Activated CD8-positive, alpha-beta memory T cell treated with anti-CD3 and anti-CD28 coated beads for 36 hours (primary cell): ENCODE results near the gene AMT. TPM values are rescaled to one million over a fixed set of nuclear protein-coding genes. Genes with fewer than 3 reads are reported as not detected.
"Not testable (repeated sequence)": the region's sequence is repeated elsewhere in the genome, so short reads cannot be mapped to it uniquely, and the experiment has no call there.

Source experiments
- CTCF ChIA-PET: fragments of 350-600 bp; sonication (Branson Sonifier 250); formaldehyde crosslinking; loops from one replicate; lab custom pipeline; 2021; ENCODE audit warnings: antibody characterized with exemption; lab: Charles Lee
- POLR2A ChIA-PET: fragments of 350-600 bp; sonication (Branson Sonifier 250); formaldehyde crosslinking; loops from one replicate; lab custom pipeline; 2021; ENCODE audit warnings: antibody characterized with exemption; lab: Charles Lee
- total RNA-seq, 2 experiments: library from RNA; stranded (reverse); gene quantifications; one replicate each; pipeline ENCODE4 v1.2.3, GENCODE V29; 2021

The AMT gene
- total RNA-seq, 2 experiments from 2014 or later: 0.99 to 1.5 TPM

DNA sequence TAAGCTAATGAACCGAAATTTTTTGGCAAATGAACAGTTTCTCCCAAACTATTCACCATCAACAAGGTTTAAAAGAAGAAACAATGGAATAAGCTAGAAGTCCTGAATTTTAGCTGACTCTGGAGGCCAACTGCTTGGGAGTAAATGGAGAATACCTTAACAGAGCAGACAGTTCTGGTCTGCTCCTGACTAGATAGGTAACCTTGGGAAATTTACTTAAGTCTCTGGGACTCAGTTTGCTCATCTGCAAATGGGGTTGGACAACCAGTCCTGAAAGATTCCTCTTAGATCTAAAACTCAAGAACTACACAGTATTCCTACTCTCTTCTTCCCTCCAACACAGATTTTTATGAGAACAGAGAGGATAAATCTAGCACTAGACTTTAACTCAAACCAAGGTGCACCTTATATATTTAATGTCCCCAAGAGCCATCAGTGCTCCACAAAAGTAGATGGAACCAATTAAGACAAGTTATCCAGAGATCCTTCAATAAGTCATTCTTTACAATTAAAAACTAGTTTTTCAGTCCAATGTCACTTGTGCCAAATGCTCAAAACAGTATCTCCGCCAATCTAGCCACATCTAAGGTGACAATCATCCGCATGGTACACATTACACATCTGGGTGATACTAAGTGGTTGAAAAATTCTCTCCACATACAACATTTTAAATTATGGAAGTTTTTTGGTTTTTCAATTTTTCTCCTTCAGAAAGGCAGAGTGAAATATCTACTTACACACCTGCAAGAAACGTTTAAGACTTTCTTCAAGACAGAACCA is 12.0 kb downstream of the AMT start:
- CTCF ChIA-PET: no interaction called here
- POLR2A ChIA-PET: interaction anchor here (0.6 to 2.5 kb wide), 3 partner anchors 18 to 70 kb away, joined by 3 to 18 read pairs (median 6); partner anchors contain the start of gene USP4

GRCh38 chr3:49406571-49407565 is 15.4 kb downstream of the AMT start:
- POLR2A ChIA-PET: interaction anchor here (0.6 to 0.7 kb wide), 2 partner anchors 76 to 741 kb away, joined by 14 to 19 read pairs; no protein-coding TSS in a partner anchor

DNA sequence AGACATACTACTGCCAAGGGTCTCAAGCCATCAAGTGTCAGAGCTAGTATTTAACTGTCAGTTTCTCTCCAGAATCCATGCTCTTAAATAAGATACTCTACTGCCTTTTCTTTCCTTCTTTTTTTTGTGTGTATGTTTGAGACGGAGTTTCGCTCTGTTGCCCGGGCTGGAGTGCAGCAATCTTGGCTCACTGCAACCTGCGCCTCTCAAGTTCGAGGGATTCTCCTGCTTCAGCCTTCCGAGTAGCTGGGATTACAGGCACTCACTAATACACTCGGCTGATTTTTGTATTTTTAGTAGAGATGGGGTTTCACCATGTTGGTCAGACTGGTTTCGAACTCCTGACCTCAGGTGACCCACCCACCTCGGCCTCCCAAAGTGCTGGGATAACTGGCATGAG is 16.7 kb downstream of the AMT start:
- POLR2A ChIA-PET: interaction anchor here (0.7 kb wide), 1 partner anchor 235 kb away, joined by 4 read pairs; no protein-coding TSS in a partner anchor
- CTCF ChIA-PET: not testable (repeated sequence)

More at GRCh38 chr3:49406571-49407565, 15.4 kb downstream of the AMT start:
- CTCF ChIA-PET: interaction anchor here (1.1 kb wide), 1 partner anchor 9 kb away, joined by 4 read pairs; no protein-coding TSS in a partner anchor

- CTCF ChIA-PET: interaction anchor here (0.5 to 0.6 kb wide), 6 partner anchors 17 to 268 kb away, joined by 3 to 5 read pairs (median 3); no protein-coding TSS in a partner anchor
- POLR2A ChIA-PET: interaction anchor here (0.6 to 0.7 kb wide), 2 partner anchors 9 to 13 kb away, joined by 3 to 4 read pairs; no protein-coding TSS in a partner anchor
Measured at GRCh38 chr3:49403891-49404290, 18.4 kb downstream of the AMT start.

- CTCF ChIA-PET: no interaction called here
- POLR2A ChIA-PET: no interaction called here
Measured at GRCh38 chr3:49401766-49402165, 20.5 kb downstream of the AMT start.

GRCh38 chr3:49399461-49399860 is 22.8 kb downstream of the AMT start:
- ChIA-PET POLR2A (no interaction called here), CTCF (interaction anchor here (1.0 kb wide), 1 partner anchor 45 kb away, joined by 5 read pairs; no protein-coding TSS in a partner anchor)

DNA sequence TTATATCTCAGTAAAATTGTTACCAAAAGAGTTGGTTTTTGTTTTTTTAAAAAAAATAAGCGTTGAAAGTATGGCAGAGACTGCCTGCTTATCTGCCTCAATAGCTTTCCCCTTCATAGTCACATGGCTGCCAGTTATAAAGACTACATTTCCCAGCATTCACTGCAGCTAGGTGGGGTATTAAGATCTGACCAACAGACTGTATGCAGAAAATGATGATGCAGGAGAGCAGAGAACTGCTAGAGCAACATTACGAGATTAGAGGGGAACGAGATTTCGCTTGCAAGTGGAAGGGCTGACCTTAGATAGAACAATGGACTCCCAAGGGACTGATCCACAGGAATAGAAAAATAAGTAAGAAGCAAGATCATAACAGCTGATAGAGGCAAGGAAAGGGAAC is 24.8 kb downstream of the AMT start:
- ChIA-PET POLR2A (no interaction called here), CTCF (no interaction called here)

DNA sequence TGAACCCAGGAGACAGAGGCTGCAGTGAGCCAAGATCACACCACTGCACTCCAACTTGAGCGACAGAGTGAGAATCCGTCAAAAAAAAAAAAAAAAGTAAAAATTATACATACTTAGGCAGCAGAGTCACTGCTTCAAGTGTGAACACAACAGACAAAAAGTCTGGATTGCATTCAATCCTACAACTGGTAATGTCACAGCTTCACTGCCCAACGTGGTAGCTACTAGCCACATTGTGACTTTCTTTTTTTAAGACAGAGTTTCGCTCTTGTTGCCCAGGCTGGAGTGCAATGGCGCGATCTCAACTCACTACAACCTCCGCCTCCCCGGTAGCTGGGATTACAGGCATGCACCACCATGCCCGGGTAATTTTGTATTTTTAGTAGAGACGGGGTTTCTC is 31.0 kb downstream of the AMT start:
- CTCF ChIA-PET: interaction anchor here (0.6 kb wide), 1 partner anchor 9 kb away, joined by 3 read pairs; no protein-coding TSS in a partner anchor
- POLR2A ChIA-PET: interaction anchor here (0.7 kb wide), 1 partner anchor 38 kb away, joined by 6 read pairs; the partner anchor contains the start of gene NICN1

DNA sequence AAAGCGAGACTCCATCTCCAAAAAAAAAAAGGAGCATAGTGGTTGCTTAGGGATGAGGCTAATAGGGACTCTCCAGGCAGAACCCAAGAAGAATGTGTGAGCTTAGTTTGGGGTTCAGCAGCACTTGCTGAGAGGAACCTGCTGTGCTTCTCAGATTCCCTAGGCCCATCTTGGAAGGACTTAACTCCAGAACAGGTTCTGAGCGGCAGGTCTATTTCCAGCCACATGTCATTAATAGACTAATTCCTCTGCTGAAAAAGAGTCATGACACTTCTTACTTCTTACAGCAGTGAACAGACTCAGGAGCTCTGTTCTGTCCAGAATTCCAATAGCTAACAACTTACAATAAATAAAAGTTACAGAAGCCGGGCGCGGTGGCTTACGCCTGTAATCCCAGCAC is 33.0 kb downstream of the AMT start:
- ChIA-PET CTCF (no interaction called here), POLR2A (no interaction called here)

- ChIA-PET POLR2A (no interaction called here), CTCF (no interaction called here)
Measured at GRCh38 chr3:49388289-49388820, 33.9 kb downstream of the AMT start.

GRCh38 chr3:49387721-49388120 is 34.6 kb downstream of the AMT start:
- ChIA-PET POLR2A (no interaction called here), CTCF (no interaction called here)

- ChIA-PET CTCF (interaction anchor here (0.6 to 0.7 kb wide), 2 partner anchors 18 to 40 kb away, joined by 4 to 5 read pairs; no protein-coding TSS in a partner anchor), POLR2A (interaction anchor here (1.0 kb wide), 1 partner anchor 22 kb away, joined by 3 read pairs; no protein-coding TSS in a partner anchor)
Measured at GRCh38 chr3:49386056-49386756, 36.1 kb downstream of the AMT start.

DNA sequence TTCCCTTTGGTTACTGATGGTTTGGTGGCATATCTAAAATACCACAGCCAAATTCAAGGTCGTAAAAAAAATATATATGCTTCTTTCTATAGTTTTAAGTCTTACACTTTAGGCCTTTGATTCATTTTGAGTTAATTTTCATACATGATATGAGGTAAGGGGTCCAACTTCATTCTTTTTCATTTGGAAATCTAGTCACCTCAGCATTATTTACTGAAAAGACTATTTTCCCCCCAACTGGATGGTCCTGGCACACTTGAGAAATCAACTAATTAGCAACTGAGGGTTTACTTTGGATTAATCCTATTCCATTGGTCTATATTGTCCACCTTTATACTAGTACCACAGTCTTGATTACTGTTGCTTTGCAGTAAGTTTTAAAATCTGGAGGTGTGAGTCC is 36.7 kb downstream of the AMT start:
- CTCF ChIA-PET: no interaction called here
- POLR2A ChIA-PET: no interaction called here

DNA sequence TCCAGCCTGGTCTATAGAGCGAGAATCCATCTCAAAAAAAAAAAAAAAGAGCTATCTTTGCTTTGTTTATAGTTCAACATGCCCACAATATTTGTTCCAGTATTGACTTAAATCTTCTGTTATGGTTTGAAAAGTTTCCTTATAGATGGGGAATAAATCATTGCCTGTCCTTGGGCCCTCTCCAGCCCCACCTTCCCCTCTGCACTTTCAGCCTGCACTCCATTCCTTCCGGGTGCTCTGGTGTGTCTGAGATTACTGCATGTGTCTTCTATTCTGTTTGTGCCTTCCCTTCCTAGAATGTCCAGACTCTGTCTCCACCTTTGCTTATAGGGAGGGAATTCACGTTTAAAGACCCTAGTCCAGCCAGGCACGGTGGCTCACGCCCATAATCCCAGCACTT is 38.9 kb downstream of the AMT start:
- CTCF ChIA-PET: no interaction called here

DNA sequence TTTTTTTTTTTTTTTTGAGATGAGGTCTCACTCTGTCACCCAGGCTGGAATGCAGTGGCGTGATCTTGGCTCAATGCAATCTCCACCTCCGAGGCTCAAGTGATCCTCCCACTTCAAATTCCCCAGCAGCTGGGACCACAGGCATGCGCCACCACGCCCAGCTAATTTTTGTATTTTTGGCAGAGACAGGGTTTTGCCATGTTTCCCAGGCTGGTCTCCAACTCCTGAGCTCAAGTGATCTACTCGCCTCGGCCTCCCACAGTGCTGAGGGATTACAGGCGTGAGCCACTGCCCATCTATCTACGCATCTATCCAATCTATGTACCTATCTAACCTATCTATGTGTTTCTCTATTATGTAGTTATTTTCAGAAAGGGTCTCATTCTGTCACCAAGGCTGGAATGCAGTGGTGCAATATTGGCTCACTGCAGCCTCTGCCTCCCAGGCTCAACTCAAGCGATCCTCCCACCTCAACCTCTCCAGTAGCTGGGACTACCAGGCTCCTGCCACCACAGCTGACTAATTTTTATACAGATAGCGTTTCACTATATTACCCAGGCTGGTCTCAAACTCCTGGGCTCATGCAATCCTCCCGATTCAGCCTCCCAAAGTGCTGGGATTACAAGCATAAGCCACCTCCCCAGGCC is 43.9 kb downstream of the AMT start:
- CTCF ChIA-PET: interaction anchor here (0.6 to 0.7 kb wide), 2 partner anchors 35 to 72 kb away, joined by 3 to 5 read pairs; no protein-coding TSS in a partner anchor
- POLR2A ChIA-PET: interaction anchor here (0.6 to 1.0 kb wide), 3 partner anchors 12 to 38 kb away, joined by 3 to 5 read pairs (median 4); partner anchors contain the start of genes RHOA and USP4

More for the DNA sequence above, 38.9 kb downstream of the AMT start:
- POLR2A ChIA-PET: interaction anchor here (0.6 kb wide), 2 partner anchors 24 to 32 kb away, joined by 3 to 4 read pairs; no protein-coding TSS in a partner anchor

- ChIA-PET POLR2A (interaction anchor here (0.6 kb wide), 1 partner anchor 34 kb away, joined by 5 read pairs; the partner anchor contains the start of gene RHOA), CTCF (interaction anchor here (0.8 kb wide), 1 partner anchor 207 kb away, joined by 3 read pairs; no protein-coding TSS in a partner anchor)
Measured at GRCh38 chr3:49377483-49377882, 44.8 kb downstream of the AMT start.

DNA sequence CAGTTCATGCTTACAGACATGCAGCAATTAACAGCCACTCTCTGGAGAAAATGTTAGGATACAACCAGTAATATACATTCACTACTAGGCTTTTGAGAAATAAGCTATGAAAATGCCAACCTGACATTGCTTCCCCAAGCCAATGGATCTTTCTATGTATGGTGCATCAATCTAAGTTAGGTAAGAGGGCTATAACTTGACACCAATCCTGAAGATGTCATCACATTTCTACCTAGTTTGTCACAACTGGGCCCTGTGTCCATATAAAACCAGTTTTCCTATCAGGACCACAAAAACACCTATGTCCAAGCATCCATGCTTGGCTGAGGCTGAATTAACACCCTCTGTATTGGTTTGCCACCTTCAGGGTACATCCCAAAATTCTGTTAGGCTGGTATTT is 50.3 kb downstream of the AMT start:
- ChIA-PET POLR2A (no interaction called here), CTCF (no interaction called here)
